HG02798 (cell line): ENCODE measurements around the gene PID1.

ENCODE experiments used
- ATAC-seq: cut with Tn5 transposase; IDR thresholded peaks from one replicate; pipeline ENCODE4 v1.9.1; 2021; ENCODE audit warnings: mild to moderate bottlenecking; ENCODE audit not compliant: unreplicated experiment, poor library complexity

Gene PID1

GRCh38 chr2:229044581-229044980 is 226.5 kb downstream of the PID1 start:
- no peak for ATAC-seq

GRCh38 chr2:229043681-229044080 is 227.4 kb downstream of the PID1 start:
- no peak for ATAC-seq

- no peak for ATAC-seq
These were observed 228.7 kb downstream of the PID1 start for GRCh38 chr2:229042349-229042748.

- ATAC-seq = no peak
These were observed 229.4 kb downstream of the PID1 start for GRCh38 chr2:229041691-229042090.

- ATAC-seq = no peak
These were observed 233.5 kb downstream of the PID1 start for GRCh38 chr2:229037621-229038020.

- ATAC-seq = no peak
These were observed 237.3 kb downstream of the PID1 start for GRCh38 chr2:229033816-229034215.

- no peak for ATAC-seq
These were observed 238.4 kb downstream of the PID1 start for GRCh38 chr2:229032608-229033234.

GRCh38 chr2:229027353-229028105 is 243.6 kb downstream of the PID1 start:
- no peak for ATAC-seq

- no peak for ATAC-seq
These were observed 245.4 kb downstream of the PID1 start for GRCh38 chr2:229025653-229026052.

- no peak for ATAC-seq
These were observed 248.4 kb downstream of the PID1 start for GRCh38 chr2:229022652-229023051.

GRCh38 chr2:229022071-229022470 is 249.0 kb downstream of the PID1 start:
- ATAC-seq = no peak

GRCh38 chr2:229009816-229010215 is 261.3 kb downstream of the PID1 start:
- no peak for ATAC-seq

GRCh38 chr2:229003256-229003655 is 267.8 kb downstream of the PID1 start:
- ATAC-seq = no peak

GRCh38 chr2:229001196-229001595 is 269.9 kb downstream of the PID1 start:
- ATAC-seq = no peak

- ATAC-seq = no peak
These were observed 271.8 kb downstream of the PID1 start for GRCh38 chr2:228999326-228999725.

GRCh38 chr2:228988786-228989185 is 282.3 kb downstream of the PID1 start:
- ATAC-seq = no peak

GRCh38 chr2:228987441-228988155 is 283.5 kb downstream of the PID1 start:
- no peak for ATAC-seq

- no peak for ATAC-seq
These were observed 284.1 kb downstream of the PID1 start for GRCh38 chr2:228986961-228987360.

- ATAC-seq = no peak
These were observed 287.4 kb downstream of the PID1 start for GRCh38 chr2:228983700-228984099.

GRCh38 chr2:228974169-228974568 is 296.9 kb downstream of the PID1 start:
- no peak for ATAC-seq
